IPS-18a (cell line): Measurements from ENCODE around the gene PACSIN2.

ENCODE experiments used
- H3K27ac ChIP-seq: one replicate; pipeline ENCODE4 v1.5.1; 2013; ENCODE audit warnings: low read length
- H3K27me3 ChIP-seq: one replicate; pipeline ENCODE4 v1.6.1; 2013; ENCODE audit warnings: mild to moderate bottlenecking, low read length; ENCODE audit not compliant: control insufficient read depth, insufficient read depth
- H3K36me3 ChIP-seq: one replicate; pipeline ENCODE4 v1.6.1; 2013; ENCODE audit warnings: low read depth, low read length; ENCODE audit not compliant: control insufficient read depth
- H3K4me1 ChIP-seq: one replicate; pipeline ENCODE4 v1.6.1; 2013; ENCODE audit warnings: low read depth, low read length; ENCODE audit not compliant: control insufficient read depth
- H3K4me3 ChIP-seq: one replicate; pipeline ENCODE4 v1.5.1; 2013; ENCODE audit warnings: low read length
- H3K9ac ChIP-seq: one replicate; pipeline ENCODE4 v1.6.1; 2013; ENCODE audit warnings: mild to moderate bottlenecking, low read length, moderate library complexity
- H3K9me3 ChIP-seq: one replicate; pipeline ENCODE4 v1.6.1; 2013; ENCODE audit warnings: low read depth, low read length; ENCODE audit not compliant: control insufficient read depth

Gene PACSIN2

GRCh38 chr22:42985531-42985905, 29.4 kb downstream of the PACSIN2 start:
- no peak overlapping the region for H3K4me3 ChIP-seq
- H3K9me3 ChIP-seq = no peaks in the 10 kb centered on the region
- H3K27me3 ChIP-seq = no peaks in the 10 kb centered on the region
- H3K36me3 ChIP-seq = no peaks in the 10 kb centered on the region
- no peak overlapping the region for H3K27ac ChIP-seq
- no peak overlapping the region for H3K9ac ChIP-seq
- H3K4me1 ChIP-seq = peaks cover 7% of the 10 kb centered on the region

GRCh38 chr22:42984814-42985530, 30.0 kb downstream of the PACSIN2 start:
- no peak overlapping the region for H3K9ac ChIP-seq
- H3K36me3 ChIP-seq = no peaks in the 10 kb centered on the region
- no peak overlapping the region for H3K27ac ChIP-seq
- H3K9me3 ChIP-seq = no peaks in the 10 kb centered on the region
- no peak overlapping the region for H3K4me3 ChIP-seq
- H3K27me3 ChIP-seq = no peaks in the 10 kb centered on the region
- H3K4me1 ChIP-seq = peaks cover 6% of the 10 kb centered on the region

- Histone ChIP-seq H3K27ac (no peak overlapping the region), H3K36me3 (no peaks in the 10 kb centered on the region), H3K27me3 (no peaks in the 10 kb centered on the region), H3K9ac (no peak overlapping the region), H3K4me1 (peaks cover 6% of the 10 kb centered on the region), H3K9me3 (no peaks in the 10 kb centered on the region), H3K4me3 (no peak overlapping the region)
Observed at GRCh38 chr22:42984397-42984796, 30.6 kb downstream of the PACSIN2 start.

GRCh38 chr22:42983470-42983869, 31.5 kb downstream of the PACSIN2 start:
- Histone ChIP-seq H3K4me3 (no peak overlapping the region), H3K27ac (no peak overlapping the region), H3K27me3 (no peaks in the 10 kb centered on the region), H3K4me1 (peaks cover 9% of the 10 kb centered on the region), H3K9me3 (no peaks in the 10 kb centered on the region), H3K36me3 (no peaks in the 10 kb centered on the region), H3K9ac (no peak overlapping the region)

- Histone ChIP-seq H3K27ac (no peak overlapping the region), H3K9ac (no peak overlapping the region), H3K27me3 (no peaks in the 10 kb centered on the region), H3K4me1 (peaks cover 14% of the 10 kb centered on the region), H3K36me3 (no peaks in the 10 kb centered on the region), H3K9me3 (no peaks in the 10 kb centered on the region), H3K4me3 (no peak overlapping the region)
Observed at GRCh38 chr22:42979606-42980005, 35.3 kb downstream of the PACSIN2 start.

GRCh38 chr22:42978453-42979103, 36.4 kb downstream of the PACSIN2 start:
- Histone ChIP-seq H3K4me1 (peaks cover 14% of the 10 kb centered on the region), H3K9me3 (no peaks in the 10 kb centered on the region), H3K27ac (no peak overlapping the region), H3K36me3 (no peaks in the 10 kb centered on the region), H3K27me3 (no peaks in the 10 kb centered on the region), H3K4me3 (no peak overlapping the region), H3K9ac (no peak overlapping the region)

- Histone ChIP-seq H3K9me3 (no peaks in the 10 kb centered on the region), H3K4me3 (no peak overlapping the region), H3K36me3 (no peaks in the 10 kb centered on the region), H3K9ac (no peak overlapping the region), H3K4me1 (peaks cover 14% of the 10 kb centered on the region), H3K27me3 (no peaks in the 10 kb centered on the region), H3K27ac (no peak overlapping the region)
Observed at GRCh38 chr22:42977569-42977968, 37.4 kb downstream of the PACSIN2 start.

- peaks cover 14% of the 10 kb centered on the region for H3K4me1 ChIP-seq
- no peaks in the 10 kb centered on the region for H3K36me3 ChIP-seq
- no peak overlapping the region for H3K9ac ChIP-seq
- no peaks in the 10 kb centered on the region for H3K27me3 ChIP-seq
- H3K27ac ChIP-seq = no peak overlapping the region
- no peak overlapping the region for H3K4me3 ChIP-seq
- no peaks in the 10 kb centered on the region for H3K9me3 ChIP-seq
Observed at GRCh38 chr22:42976217-42976933, 38.6 kb downstream of the PACSIN2 start.

GRCh38 chr22:42974223-42974622, 40.7 kb downstream of the PACSIN2 start:
- Histone ChIP-seq H3K9ac (no peak overlapping the region), H3K27ac (no peak overlapping the region), H3K4me1 (peaks cover 14% of the 10 kb centered on the region), H3K4me3 (no peak overlapping the region), H3K36me3 (no peaks in the 10 kb centered on the region), H3K27me3 (no peaks in the 10 kb centered on the region), H3K9me3 (no peaks in the 10 kb centered on the region)

GRCh38 chr22:42973536-42973881, 41.4 kb downstream of the PACSIN2 start:
- Histone ChIP-seq H3K36me3 (no peaks in the 10 kb centered on the region), H3K4me3 (no peak overlapping the region), H3K4me1 (peaks cover 11% of the 10 kb centered on the region), H3K27ac (no peak overlapping the region), H3K27me3 (no peaks in the 10 kb centered on the region), H3K9me3 (no peaks in the 10 kb centered on the region), H3K9ac (no peak overlapping the region)

- H3K9ac ChIP-seq = no peak overlapping the region
- H3K36me3 ChIP-seq = no peaks in the 10 kb centered on the region
- H3K27me3 ChIP-seq = no peaks in the 10 kb centered on the region
- peaks cover 11% of the 10 kb centered on the region for H3K4me1 ChIP-seq
- no peak overlapping the region for H3K27ac ChIP-seq
- H3K4me3 ChIP-seq = no peak overlapping the region
- no peaks in the 10 kb centered on the region for H3K9me3 ChIP-seq
Observed at GRCh38 chr22:42972649-42973535, 42.1 kb downstream of the PACSIN2 start.
